WTC11 (cell line): Measurements from ENCODE around the gene SBNO2. TPM values are rescaled to one million over a fixed set of nuclear protein-coding genes. Genes with fewer than 3 reads are reported as not detected.

Source experiments
- ATAC-seq: fragments of 200-7000 bp; cut with Tn5 transposase; 2 replicates; pipeline ENCODE4 v1.10.0; 2021; ENCODE audit warnings: mild to moderate bottlenecking, moderate library complexity
- CTCF ChIA-PET: fragments of 300-600 bp; sonication (Branson Sonifier 250); formaldehyde crosslinking; loops from one replicate; lab custom pipeline; 2021; ENCODE audit warnings: antibody characterized with exemption; lab: Charles Lee
- POLR2A ChIA-PET: fragments of 350-600 bp; sonication (Branson Sonifier 250); formaldehyde crosslinking; loops from one replicate; lab custom pipeline; 2021; ENCODE audit warnings: antibody characterized with exemption; lab: Charles Lee
- DNase-seq: peaks from one replicate; pipeline ENCODE4 v3.0.0; 2021; ENCODE audit warnings: low spot score
- H3K27ac Mint-ChIP-seq: 2 replicates; pipeline ENCODE4 v1.8.0; 2021; ENCODE audit warnings: mixed read lengths
- H3K27me3 Mint-ChIP-seq: 2 replicates; pipeline ENCODE4 v1.8.0; 2021; ENCODE audit warnings: low read depth, mild to moderate bottlenecking, moderate library complexity, mixed read lengths
- H3K36me3 Mint-ChIP-seq: 2 replicates; pipeline ENCODE4 v1.8.0; 2021; ENCODE audit warnings: mixed read lengths
- H3K4me1 Mint-ChIP-seq: 2 replicates; pipeline ENCODE4 v1.8.0; 2022; ENCODE audit warnings: mixed read lengths
- H3K4me3 Mint-ChIP-seq: 2 replicates; pipeline ENCODE4 v1.8.0; 2021; ENCODE audit warnings: mild to moderate bottlenecking, moderate library complexity, mixed read lengths
- H3K9me3 Mint-ChIP-seq: 2 replicates; pipeline ENCODE4 v1.8.0; 2021; ENCODE audit warnings: mixed read lengths
- ATF2 ChIP-seq: sonication (generic); formaldehyde crosslinking; IDR thresholded peaks from 2 replicates; pipeline ENCODE4 v1.8.1; 2022; ENCODE audit warnings: low read depth, missing genetic modification reagents, borderline replicate concordance
- E2F4 ChIP-seq: sonication (generic); formaldehyde crosslinking; IDR thresholded peaks from 2 replicates; pipeline ENCODE4 v1.8.1; 2022; ENCODE audit warnings: low read depth, mild to moderate bottlenecking, moderate library complexity, missing genetic modification reagents, borderline replicate concordance
- FOXJ3 ChIP-seq: sonication (generic); formaldehyde crosslinking; IDR thresholded peaks from 2 replicates; pipeline ENCODE4 v1.9.0; 2021; ENCODE audit warnings: missing genetic modification reagents, mild to moderate bottlenecking, borderline replicate concordance
- KAT7 ChIP-seq: sonication (generic); formaldehyde crosslinking; IDR thresholded peaks from 2 replicates; pipeline ENCODE4 v1.8.1; 2023; ENCODE audit warnings: missing genetic modification reagents, mild to moderate bottlenecking, borderline replicate concordance
- MLX ChIP-seq: sonication (generic); formaldehyde crosslinking; IDR thresholded peaks from 2 replicates; pipeline ENCODE4 v1.8.1; 2023; ENCODE audit warnings: mild to moderate bottlenecking, missing genetic modification reagents, moderate library complexity
- MXD4 ChIP-seq: fragments of 250-450 bp; sonication (Bioruptor Pico); IDR thresholded peaks from 2 replicates; pipeline ENCODE4 v1.8.0; 2021; ENCODE audit warnings: mild to moderate bottlenecking, moderate library complexity, borderline replicate concordance
- OVOL2 ChIP-seq: fragments of 250-450 bp; sonication (Bioruptor Pico); IDR thresholded peaks from 2 replicates; pipeline ENCODE4 v1.9.0; 2021; ENCODE audit warnings: mild to moderate bottlenecking, borderline replicate concordance
- PRDM15 ChIP-seq: sonication (generic); formaldehyde crosslinking; IDR thresholded peaks from 2 replicates; pipeline ENCODE4 v1.8.0; 2022; ENCODE audit warnings: missing genetic modification reagents
- PRRX2 ChIP-seq: fragments of 250-450 bp; sonication (Bioruptor Pico); IDR thresholded peaks from 2 replicates; pipeline ENCODE4 v1.8.0; 2021; ENCODE audit warnings: mild to moderate bottlenecking
- TP53 ChIP-seq: sonication (generic); formaldehyde crosslinking; IDR thresholded peaks from 2 replicates; pipeline ENCODE4 v1.8.1; 2023; ENCODE audit warnings: mild to moderate bottlenecking, missing genetic modification reagents
- ZNF396 ChIP-seq: fragments of 250-450 bp; sonication (Bioruptor Pico); IDR thresholded peaks from 2 replicates; pipeline ENCODE4 v1.8.0; 2021; ENCODE audit warnings: mild to moderate bottlenecking, moderate library complexity, borderline replicate concordance
- ZSCAN18 ChIP-seq: fragments of 250-450 bp; sonication (Bioruptor Pico); IDR thresholded peaks from 2 replicates; pipeline ENCODE4 v2.1.2; 2022; ENCODE audit warnings: mild to moderate bottlenecking, moderate library complexity
- total RNA-seq: library from RNA; stranded (reverse); gene quantifications from 3 replicates; pipeline ENCODE4 v1.2.3, GENCODE V29; 2021

SBNO2 gene
- total RNA-seq, 1 experiment from 2014 or later: 57.3 TPM

- CTCF ChIA-PET: no interaction called here
These were observed 65.0 kb downstream of the SBNO2 start for GRCh38 chr19:1109032-1109551.

GRCh38 chr19:1108291-1109031, 65.6 kb downstream of the SBNO2 start:
- Mint-ChIP-seq H3K4me3 (no peak overlapping the region), H3K36me3 (no peaks in the 10 kb centered on the region), H3K27me3 (no peaks in the 10 kb centered on the region), H3K4me1 (peaks cover 3% of the 10 kb centered on the region), H3K27ac (peak overlapping the region; percentile 65; the same call in 1 of the 2 replicates), H3K9me3 (no peaks in the 10 kb centered on the region)
- DNase-seq: no peak
- ChIA-PET CTCF (no interaction called here), POLR2A (no interaction called here)
- no peak for ATAC-seq
- TF ChIP-seq FOXJ3 (no peak), ZNF396 (CRISPR knock-in tag) (no peak), E2F4 (no peak), MLX (CRISPR knock-in tag) (no peak), OVOL2 (CRISPR knock-in tag) (no peak), MXD4 (CRISPR knock-in tag) (no peak), KAT7 (CRISPR knock-in tag) (no peak), ZSCAN18 (CRISPR knock-in tag) (no peak), PRDM15 (CRISPR knock-in tag) (no peak)

More at GRCh38 chr19:1109032-1109551, 65.0 kb downstream of the SBNO2 start:
- no peaks in the 10 kb centered on the region for H3K27me3 Mint-ChIP-seq
- TF ChIP-seq ATF2 (CRISPR knock-in tag) (no peak), PRRX2 (CRISPR knock-in tag) (no peak), TP53 (CRISPR knock-in tag) (no peak)
- TF ChIP-seq, all 79 proteins: peak for 0
- Mint-ChIP-seq H3K27ac (no peak overlapping the region), H3K9me3 (no peaks in the 10 kb centered on the region), H3K4me1 (peaks cover 2% of the 10 kb centered on the region; the same call in 1 of the 2 replicates), H3K4me3 (no peak overlapping the region), H3K36me3 (no peaks in the 10 kb centered on the region)
- POLR2A ChIA-PET: no interaction called here
- no peak for ATAC-seq
- DNase-seq: no peak
